IPS-NIHi7 (cell line): Measurements from ENCODE around the gene FGD5.

Experiments used
- DNase-seq: peaks from one replicate; pipeline ENCODE4 v3.0.0; 2012; ENCODE audit warnings: mixed read lengths; ENCODE audit errors: extremely low spot score

FGD5 gene

DNA sequence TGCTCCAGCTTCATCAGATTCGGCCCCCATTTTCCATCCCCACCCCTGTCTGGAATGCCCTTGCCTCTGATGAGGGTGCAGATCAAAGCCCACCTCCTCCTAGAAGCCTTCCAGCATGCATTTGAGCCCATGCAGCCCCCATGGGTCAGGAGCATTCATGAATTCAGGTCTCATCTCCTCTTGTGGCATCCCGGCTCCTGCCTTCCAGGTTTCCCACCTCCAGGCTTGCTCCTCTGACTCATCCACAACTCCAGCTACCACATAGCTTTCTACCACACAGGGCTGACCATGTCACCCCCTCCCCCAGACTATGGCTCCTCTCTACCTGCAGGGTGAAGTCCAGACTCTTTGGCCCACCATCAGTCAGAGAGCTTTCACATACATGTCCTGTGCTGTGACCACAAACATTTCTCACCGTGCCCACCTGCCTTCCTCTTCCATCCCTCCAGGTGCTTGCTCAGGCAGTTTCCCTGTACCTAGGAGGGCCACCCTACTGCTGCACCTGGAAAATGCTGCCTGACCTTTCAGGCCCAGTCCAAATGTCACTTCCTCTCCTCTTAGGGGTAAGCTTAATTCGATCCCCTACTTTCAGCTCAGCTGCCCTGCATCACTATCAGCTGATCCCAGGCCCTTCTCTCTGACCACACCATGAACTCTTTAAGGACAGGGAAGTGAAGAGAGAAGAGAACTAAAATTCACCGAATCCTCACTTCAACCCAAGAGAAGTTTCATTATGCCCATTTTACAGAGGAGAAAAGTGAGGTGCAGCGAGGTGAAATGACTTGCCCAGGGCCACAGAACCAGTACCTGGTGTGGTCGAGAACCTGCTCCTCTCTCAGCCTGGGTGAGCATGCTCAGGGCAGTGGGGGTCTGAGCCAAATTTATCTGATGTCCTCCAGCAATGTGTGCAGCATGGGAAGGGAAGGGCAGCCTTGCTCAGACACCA, 13.7 kb upstream of the FGD5 start:
- DNase-seq, result no peak

DNA sequence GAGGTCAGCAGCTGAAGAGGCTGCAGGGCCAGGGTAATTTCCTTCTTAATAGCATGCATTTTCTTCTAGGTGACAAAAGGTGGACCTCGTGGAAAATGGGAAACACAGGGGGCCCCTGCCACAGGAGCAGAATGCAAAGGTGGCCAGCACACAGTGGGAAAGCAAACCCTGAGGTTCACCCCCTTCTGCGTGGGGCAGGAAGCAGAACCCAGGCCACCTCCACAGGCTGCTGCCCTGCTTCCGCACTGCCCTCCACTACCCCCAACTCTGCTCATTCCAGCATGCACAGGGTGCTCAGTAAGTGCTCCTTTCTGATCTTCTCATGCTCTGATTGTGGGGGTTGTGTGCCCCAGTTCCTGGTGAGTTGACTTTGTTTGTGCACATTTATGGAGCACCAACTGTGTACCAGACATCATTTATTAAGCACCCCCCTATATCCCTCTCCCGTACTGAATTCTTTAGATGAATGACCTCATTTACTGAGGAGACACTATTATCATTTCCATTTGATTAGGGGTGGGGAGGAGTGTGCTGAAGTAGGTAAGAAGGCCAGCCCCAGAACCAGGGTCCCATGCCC, 12.7 kb upstream of the FGD5 start:
- no peak for DNase-seq

DNA sequence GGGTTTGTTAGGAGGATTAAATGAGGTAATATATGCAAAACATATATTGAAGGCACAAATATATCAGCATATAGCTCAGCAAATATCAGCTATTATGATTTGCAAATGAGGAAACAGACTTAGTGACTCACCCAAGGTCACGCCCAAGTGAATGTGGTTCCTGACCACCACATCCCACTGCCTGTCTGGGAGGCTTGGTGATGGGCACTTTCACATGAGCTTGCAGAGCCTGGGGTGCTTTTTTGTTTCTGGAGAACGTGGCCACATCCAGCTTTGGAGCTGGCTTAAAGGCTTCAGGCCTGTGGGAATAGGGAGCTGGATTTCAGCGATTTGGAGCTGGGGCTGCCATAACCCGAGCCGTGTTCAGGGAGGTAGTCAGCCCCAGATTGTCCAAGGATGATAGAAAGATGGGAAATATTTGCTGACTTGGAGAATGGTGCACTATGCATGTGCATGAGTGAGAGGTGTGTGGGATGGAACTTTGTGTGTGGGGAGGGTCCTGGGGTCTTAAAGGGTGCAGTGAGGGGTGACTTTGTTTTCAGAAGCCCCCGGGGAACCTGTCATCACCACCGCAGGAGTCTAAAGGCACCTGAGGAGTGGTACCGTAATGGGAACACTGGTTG, 12.0 kb upstream of the FGD5 start:
- DNase-seq, result no peak

DNA sequence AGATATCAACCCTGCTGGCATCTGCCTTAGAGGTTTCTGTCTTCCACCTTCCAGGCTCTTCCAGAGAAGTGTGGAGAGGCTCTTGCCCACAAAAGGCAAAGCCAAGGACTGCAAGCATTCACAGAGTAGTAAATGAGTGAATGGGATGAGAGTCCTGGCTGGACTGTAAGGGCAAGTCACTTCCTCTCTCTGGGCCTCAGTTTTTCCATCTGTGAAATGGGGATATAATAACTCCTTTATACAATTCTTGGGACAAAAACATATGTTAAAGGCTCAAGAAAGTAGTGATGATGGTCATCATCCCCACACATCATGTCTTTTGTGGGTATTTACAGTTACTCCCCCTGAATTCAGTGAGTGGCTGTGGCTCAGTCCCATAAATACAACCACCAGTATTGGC, 10.7 kb upstream of the FGD5 start:
- DNase-seq, result no peak

DNA sequence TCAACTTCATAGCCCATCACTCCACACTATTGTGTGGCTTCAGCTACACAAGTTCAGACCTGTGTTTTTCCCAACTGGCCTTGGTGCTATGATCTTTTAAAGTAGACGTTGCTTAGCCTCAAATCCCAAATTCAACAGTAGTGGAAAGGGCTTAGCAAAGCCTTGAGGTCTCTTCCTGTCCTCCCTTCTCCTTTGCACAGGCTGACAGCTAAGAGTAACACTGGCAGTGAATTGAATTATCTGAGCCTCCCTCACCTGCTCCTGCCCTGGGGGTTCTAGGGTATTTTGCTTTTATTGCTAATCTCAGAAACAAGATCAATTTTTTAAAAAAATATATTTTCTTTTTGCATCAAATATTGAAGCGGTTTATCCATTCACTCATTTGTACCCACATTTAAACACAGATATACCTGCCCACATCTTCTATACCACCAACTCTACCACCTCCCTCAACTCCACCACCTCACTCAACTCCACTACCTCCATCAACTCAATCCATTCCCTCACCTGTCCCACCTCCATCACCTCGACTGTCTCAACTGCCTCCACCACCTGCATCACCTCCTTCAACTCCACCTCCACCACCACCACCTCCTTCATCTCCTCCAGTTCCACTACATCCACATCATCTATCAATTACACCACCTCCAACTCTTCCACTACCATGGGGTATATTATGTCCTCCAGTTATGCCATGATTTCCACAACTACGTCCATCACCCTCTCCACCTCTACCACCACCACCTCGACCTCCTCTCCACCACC, 10.1 kb upstream of the FGD5 start:
- no peak for DNase-seq

DNA sequence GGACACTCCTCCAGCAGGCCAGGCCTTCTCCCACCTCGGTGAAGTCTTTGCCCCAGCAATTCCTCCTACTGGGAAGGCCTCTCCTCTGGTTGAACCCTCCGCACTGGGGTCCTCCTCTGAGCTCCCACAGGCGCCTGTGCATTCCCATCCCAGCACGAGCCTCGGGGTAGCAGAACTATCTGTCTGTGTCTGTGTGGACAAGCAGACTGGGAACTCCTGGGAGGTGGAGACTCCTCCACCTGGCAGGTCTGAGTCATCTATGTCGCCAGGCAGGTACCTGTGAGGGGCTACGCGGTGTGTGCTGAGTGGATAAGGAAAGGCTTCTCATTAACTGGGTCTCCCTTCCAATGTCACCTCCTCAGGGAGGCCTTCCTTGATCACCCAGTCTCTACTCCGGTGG, 9.2 kb upstream of the FGD5 start:
- DNase-seq, result peak; percentile 55

DNA sequence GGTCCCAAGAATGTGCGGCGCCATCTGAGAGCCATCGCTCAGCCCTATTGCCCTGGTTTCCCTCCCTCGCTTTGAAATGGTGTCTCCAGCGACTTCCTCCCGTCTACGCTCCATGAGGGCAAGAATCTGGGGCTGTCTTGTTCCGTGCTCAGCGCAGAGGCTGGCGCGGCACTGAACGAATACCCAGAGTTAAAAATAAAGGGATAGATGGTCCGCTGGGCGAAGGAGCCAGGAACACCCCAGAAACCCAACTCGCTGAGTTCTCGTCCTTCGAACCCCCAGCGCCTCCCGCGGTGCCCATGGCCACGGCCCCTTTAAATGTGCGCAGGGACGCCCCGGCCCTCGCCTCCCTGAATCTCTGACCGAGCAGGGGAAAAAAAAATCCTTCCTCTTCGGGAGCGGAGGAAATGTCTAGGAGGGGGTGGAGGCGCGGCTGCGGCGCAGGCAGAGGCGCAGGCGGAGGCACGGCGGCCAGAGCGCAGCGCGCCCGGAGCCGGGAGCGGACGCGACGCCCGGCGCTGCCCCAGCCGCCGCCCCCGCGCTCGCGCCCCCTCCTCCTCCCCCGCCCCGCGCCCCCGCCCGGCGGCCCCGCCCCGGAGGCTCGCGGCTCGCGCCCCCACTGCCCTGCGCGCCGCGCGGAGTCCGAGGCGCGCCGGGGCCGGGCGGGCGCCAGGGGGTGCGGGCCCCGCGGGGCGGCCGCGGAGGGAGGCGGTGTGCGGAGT, 8.5 kb upstream of the FGD5 start:
- DNase-seq, result peak; percentile 75

DNA sequence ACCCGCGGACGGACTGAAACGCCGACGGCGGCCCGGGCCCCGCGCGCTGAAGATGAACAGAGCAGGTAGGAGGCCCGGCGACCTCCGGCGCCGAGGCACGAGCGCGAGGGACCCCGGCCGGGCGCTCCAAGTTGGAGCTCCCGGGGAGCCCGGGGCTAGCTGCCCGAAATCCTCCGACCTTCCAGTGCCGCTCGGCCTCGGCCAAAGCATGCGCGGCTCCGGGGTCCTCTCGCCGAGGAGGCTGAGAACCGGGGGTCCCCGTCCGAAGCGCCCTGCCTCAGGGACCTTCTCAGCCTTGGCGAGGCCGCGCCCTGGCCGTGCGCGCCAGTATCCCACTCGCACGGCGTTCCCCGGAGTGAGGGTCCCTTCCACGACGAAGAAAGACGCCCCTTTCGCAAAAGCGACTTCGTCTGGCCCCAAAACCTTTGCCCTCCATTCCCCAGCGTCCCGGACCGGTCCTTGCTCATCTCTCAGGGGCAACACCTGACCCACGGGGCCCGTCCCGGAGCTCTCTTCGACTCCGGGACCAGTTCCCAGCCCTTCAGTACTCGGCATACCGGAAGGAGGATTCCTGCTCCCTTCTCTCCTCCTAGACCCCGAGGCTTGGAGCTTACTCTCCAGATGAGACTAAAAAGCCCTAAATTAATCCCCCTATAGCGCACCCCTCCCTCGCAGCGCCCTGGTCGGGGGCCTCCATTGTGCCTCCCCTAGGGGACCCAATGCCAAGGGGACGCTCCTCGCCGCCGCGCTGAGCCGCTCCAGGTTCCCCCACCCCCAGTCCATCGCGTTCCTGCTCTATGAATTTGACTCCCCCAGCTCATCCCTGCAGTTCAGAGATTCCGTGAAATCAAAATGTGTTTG, 7.7 kb upstream of the FGD5 start:
- peak; percentile 56 for DNase-seq

DNA sequence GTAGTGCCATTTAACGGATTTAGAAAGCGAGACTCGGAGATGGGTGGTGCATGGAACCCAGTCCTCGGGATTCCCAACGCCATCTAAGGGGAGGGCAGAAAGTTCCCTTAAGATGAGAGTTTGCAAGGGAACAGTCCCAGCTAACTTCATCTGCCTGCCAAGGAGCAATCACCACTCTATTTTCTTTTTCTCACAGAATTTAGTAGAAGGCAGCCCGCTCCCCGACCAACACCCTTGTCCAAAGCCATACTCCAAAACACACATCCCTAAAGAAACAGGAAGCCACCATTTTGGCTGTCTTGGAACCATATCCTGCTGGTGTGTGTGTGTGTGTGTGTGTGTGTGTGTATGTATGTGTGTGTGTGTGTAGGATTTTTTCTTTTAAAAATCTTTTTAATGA, 7.1 kb upstream of the FGD5 start:
- no peak for DNase-seq

DNA sequence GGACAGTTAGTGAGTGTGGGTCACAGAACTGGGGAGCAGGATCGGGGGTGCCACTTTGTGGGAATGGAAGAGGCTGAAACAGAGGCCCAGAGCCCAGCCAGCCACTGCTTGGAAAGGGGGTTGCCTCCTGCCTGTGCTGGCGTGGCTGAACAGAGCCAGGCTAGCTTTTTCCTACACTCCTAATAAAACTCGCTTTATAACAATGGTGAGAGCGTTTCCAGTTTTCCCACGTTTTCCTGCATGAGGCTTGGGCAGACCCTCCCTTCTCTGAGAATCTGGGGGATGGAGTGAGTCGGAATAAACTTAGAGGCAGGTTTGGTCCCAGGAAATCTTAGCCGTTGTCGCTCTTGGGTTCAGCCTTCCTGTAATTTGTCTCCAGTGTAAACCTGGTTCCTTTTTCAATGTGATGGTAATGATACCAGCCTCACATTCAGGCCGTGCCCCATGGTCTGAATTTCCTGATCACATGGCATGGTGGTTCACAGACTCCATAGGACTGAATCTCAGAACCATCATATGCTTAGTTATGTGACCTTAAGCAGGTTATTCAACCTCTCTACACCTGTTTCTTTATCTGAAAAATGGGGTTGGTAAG, 6.5 kb upstream of the FGD5 start:
- no peak for DNase-seq

DNA sequence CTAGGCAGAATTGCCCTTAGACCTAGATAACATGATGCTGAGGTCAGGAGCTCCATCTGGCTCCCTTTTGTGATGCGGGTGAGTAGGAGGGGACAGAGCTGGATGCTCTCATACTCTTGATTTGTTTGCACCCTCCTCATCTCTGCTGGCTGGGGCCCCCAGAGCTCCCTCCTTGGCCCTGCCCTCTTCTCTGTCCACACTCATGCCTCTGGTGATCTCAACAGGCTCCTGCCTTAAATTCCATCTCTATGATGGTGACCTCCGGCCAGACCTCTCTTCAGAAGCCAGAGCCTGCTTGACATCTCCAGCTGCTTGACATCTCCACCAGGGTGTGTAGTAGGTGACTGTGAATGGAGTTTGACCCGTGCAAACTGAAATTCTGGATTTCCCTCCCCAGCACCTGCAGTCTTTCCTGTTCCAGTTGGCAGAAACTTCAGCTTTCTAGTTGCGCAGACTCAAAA, 4.3 kb upstream of the FGD5 start:
- no peak for DNase-seq

DNA sequence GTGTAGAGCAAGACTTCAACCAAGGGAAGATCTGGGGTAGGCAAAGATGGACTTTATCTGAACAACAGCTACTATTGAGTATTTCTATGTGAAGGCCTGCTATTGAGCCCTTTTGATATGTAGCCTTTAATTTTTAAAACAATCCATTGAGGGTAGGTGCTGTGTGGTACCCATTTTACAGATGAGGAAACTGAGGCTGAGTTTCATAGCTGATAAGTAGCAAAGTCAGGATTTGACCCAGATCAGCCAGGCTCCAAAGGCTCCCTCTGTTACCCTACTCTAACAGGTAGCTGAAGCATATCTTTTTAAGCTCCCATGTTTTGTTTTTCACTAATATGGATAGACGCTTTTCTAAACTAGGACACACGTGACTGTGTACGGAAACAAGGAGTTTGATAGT, 2.4 kb upstream of the FGD5 start:
- DNase-seq, result no peak

DNA sequence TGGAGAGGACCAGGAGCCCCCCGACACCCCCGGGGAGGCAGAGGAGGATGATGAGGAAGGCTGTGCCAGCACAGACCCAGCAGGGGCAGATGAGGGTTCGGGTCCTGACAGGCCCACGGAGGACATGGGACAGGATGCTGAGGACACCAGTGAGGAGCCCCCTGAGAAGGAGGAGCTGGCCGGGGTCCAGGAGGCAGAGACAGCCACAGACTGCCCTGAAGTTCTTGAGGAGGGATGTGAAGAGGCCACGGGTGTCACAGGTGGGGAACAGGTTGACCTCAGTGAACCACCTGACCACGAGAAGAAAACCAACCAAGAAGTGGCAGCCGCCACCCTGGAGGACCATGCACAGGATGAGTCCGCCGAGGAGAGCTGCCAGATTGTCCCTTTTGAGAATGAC, 909 bp downstream of the FGD5 start:
- no peak for DNase-seq

DNA sequence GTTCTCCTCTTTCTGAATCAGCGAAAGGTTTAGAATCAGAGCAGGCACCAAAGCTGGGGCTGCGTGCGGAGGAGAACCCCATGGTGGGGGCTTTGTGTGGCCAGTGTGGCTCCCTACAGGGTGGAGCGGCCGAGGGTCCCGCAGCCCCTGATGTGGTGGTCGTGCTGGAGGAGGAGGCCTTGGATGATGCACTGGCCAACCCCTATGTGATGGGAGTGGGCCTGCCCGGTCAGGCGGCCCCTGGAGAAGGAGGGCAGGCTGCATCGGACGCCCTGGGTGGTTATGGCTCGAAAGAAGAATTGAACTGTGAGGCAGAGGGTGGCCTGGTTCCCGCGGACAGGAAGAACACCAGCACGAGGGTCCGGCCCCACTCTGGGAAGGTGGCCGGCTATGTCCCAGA, 1.4 kb downstream of the FGD5 start:
- no peak for DNase-seq

DNA sequence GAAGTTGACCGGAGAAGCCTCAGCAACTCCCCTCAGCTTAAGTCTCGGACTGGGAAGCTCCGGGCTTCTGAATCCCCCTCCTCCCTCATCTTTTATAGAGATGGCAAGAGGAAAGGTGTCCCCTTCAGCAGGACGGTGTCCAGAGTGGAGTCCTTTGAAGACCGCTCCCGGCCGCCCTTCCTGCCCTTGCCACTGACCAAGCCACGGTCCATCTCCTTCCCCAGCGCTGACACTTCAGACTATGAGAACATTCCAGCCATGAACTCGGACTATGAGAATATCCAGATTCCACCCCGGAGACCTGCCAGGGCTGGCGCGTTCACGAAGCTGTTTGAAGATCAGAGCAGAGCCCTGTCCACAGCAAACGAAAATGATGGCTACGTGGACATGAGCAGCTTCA, 2.4 kb downstream of the FGD5 start:
- no peak for DNase-seq

DNA sequence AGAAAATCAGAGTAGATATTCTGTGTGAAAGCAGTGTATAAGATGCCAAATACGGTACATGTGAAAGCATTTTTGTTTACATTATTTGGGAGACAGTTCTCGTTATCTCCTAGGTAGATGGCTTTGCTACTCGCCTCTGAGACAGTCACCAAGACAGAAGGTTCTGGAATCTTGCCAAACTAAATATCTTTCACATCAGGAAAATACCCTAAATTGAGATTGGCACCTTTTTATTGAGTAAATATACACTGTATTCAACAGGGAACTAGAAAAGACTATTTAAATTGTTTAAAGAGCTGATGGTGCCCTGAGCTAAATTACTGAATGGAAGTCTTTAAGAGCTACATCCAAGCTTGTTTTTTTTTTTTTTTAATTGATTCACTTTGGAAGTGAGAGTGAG, 3.4 kb downstream of the FGD5 start:
- no peak for DNase-seq

DNA sequence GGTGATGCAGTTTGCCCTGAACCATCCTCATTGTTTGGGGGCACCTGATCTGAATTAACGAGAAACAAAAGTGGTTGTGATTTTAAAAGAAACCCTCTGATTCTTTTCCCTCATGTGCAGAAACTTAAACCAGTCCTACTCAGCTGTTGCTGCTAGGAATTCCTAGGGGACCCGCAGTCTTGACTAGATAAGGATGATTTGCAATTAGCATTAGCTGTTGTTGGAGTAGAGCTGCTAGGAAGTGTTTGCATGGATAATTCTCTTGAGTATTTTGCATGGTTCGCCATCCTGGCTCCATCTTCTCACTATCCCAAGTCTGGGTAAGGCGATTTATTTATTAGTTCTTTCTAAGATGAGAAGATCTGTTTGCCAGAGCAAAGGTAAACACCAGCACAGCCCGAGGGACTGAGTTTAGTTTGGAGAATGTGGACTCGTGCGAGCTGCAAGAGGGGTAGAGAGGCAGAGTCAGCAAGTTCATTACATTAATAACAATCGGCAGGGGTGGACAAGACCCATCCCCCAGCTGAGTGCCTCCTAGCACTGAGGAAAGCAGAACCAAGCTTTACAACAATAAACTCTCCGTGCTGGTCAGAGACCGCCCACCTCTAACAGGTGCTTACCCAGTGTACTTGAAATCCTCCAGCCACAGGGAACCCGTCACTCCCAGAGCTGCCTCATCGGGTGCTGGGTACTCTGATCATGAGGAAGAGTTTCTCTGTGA, 4.1 kb downstream of the FGD5 start:
- no peak for DNase-seq

DNA sequence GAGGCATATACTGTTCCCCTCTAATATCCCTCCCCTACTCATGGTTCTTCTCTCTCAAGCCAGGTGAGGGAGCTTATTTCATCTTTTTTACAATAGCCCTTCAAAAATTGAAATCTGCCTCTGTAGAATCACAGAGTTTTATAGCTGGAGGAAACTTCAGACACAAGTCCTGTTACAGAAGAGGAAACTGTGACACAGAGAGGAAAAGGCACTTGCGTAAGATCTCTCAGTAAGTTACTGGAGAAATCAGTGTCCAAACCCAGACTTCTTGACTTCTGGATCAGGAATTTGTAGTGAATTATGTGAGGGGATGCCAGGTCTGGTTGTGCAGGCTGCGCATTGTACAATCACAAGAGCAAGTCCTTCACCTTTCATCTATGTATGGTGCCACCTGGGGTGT, 4.6 kb downstream of the FGD5 start:
- DNase-seq, result no peak

DNA sequence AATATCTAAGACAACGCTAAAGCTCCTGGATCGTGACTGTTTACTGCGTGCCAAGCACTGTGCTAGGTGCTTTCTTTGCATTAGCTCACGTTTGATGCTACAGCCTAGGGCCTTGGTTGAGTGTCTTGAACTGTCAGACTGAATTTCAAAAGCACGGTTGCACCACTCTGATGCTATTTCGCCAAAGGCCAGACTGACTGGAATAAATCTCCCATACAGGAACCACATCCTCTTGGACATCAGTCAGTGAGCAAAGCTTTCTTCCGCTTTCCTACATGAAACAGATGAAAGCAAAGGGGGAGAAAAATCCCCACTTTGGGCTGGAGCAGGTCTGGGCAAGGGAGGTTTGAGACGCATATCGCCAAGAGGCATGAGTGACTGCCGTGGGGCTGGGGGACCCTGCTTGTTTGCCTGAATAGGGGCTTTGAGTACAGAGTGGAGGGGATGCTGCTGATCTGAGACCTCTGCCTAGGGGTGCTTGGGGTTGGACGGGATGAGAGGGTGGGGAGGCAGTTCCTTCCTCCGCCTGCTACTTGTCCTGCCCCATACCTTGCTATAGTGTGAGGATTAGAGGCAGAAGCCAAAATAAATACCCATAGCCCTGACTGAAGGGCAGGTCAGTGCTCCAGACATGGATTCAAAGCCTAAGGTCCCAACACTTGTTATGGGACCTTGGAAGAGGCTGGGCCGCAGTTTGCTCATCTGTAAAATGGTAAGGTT, 5.3 kb downstream of the FGD5 start:
- DNase-seq, result no peak
